Common myeloid progenitor, CD34-positive (primary cell): ENCODE data around the gene NEURL1.

Experiments
- CTCF ChIA-PET: fragments of 350-600 bp; sonication (Branson Sonifier 250); formaldehyde crosslinking; loops from one replicate; lab custom pipeline; 2021; ENCODE audit warnings: antibody characterized with exemption; lab: Charles Lee
- POLR2A ChIA-PET: fragments of 350-600 bp; sonication (Branson Sonifier 250); formaldehyde crosslinking; loops from one replicate; lab custom pipeline; 2021; ENCODE audit warnings: antibody characterized with exemption; lab: Charles Lee
- DNase-seq, 3 donors: peaks; one replicate each; pipeline versions ENCODE4 v3.0.0 to v3.0.0-alpha.2; 2013
- H3K27ac ChIP-seq, 2 experiments: 1 replicate in 1 of 2; 2 replicates in 1 of 2; pipeline ENCODE4 v1.7.0; 2013; ENCODE audit warnings: inconsistent platforms in 2 of 2, low read length in 2 of 2, mild to moderate bottlenecking in 2 of 2, low read depth in 1 of 2, moderate library complexity in 1 of 2; ENCODE audit not compliant: severe bottlenecking in 2 of 2, insufficient read depth in 1 of 2, poor library complexity in 1 of 2
- H3K27me3 ChIP-seq, 5 experiments: replicated peaks in 2 of 5; 1 replicate in 3 of 5; 2 replicates in 2 of 5; pipeline versions ENCODE4 v1.6.1 to v1.7.0; 2013; ENCODE audit warnings: low read length in 4 of 5, mild to moderate bottlenecking in 2 of 5, moderate library complexity in 2 of 5, inconsistent platforms in 1 of 5; ENCODE audit not compliant: insufficient read depth in 5 of 5, control insufficient read depth in 4 of 5
- H3K36me3 ChIP-seq, 4 experiments: 1 replicate in 2 of 4; 2 replicates in 2 of 4; pipeline versions ENCODE4 v1.6.1 to v1.7.0; 2013; ENCODE audit warnings: low read length in 3 of 4, control low read depth in 1 of 4, mild to moderate bottlenecking in 1 of 4; ENCODE audit not compliant: control insufficient read depth in 4 of 4, insufficient read depth in 4 of 4
- H3K4me1 ChIP-seq, 4 experiments: 1 replicate in 3 of 4; 2 replicates in 1 of 4; pipeline versions ENCODE4 v1.6.1 to v1.7.1; 2013; ENCODE audit warnings: low read length in 3 of 4, mild to moderate bottlenecking in 3 of 4, control low read depth in 1 of 4, inconsistent platforms in 1 of 4, moderate library complexity in 1 of 4; ENCODE audit not compliant: control insufficient read depth in 4 of 4, insufficient read depth in 4 of 4; ENCODE audit errors: control extremely low read depth in 1 of 4
- H3K4me3 ChIP-seq, 7 experiments: 1 replicate in 4 of 7; 2 replicates in 3 of 7; pipeline versions ENCODE4 v1.5.1 to v1.7.0; 2013; ENCODE audit warnings: mild to moderate bottlenecking in 7 of 7, low read length in 6 of 7, moderate library complexity in 6 of 7, inconsistent platforms in 2 of 7, low read depth in 2 of 7, control low read depth in 1 of 7; ENCODE audit not compliant: insufficient read depth in 4 of 7, control insufficient read depth in 1 of 7; ENCODE audit errors: extremely low read depth in 1 of 7
- H3K9me3 ChIP-seq, 5 experiments: 1 replicate in 4 of 5; 2 replicates in 1 of 5; pipeline versions ENCODE4 v1.6.1 to v1.7.1; 2013; ENCODE audit warnings: low read length in 4 of 5, mild to moderate bottlenecking in 2 of 5, inconsistent platforms in 1 of 5, low read depth in 1 of 5, moderate library complexity in 1 of 5; ENCODE audit not compliant: control insufficient read depth in 4 of 5, insufficient read depth in 2 of 5; ENCODE audit errors: control extremely low read depth in 1 of 5
- WGBS: methylation state at CpG from one replicate; pipeline ENCODE4 v1.1.5; 2013; ENCODE audit not compliant: insufficient coverage; 5-methylcytosine and 5-hydroxymethylcytosine counted together

The NEURL1 gene

GRCh38 chr10:103566536-103566935 lies 73.0 kb downstream of the NEURL1 start:
- no peak overlapping the region for H3K27ac ChIP-seq
- DNase-seq = no peak
- H3K4me1 ChIP-seq = no peaks in the 10 kb centered on the region
- no peaks in the 10 kb centered on the region for H3K27me3 ChIP-seq
- H3K36me3 ChIP-seq = no peaks in the 10 kb centered on the region
- ChIA-PET CTCF (interaction anchor here (1.6 kb wide), 1 partner anchor 10 kb away, joined by 12 read pairs; no protein-coding TSS in a partner anchor), POLR2A (no interaction called here)
- no peaks in the 10 kb centered on the region for H3K9me3 ChIP-seq
- H3K4me3 ChIP-seq = no peak overlapping the region
- WGBS = no CpG with 5 or more reads among the region's 3 CpGs

- DNase-seq = no peak
- no peak overlapping the region for H3K4me3 ChIP-seq
- H3K27ac ChIP-seq = no peak overlapping the region
- CTCF ChIA-PET = interaction anchor here (2.1 kb wide), 1 partner anchor 11 kb away, joined by 4 read pairs; no protein-coding TSS in a partner anchor
- H3K9me3 ChIP-seq = no peaks in the 10 kb centered on the region
- H3K4me1 ChIP-seq = no peaks in the 10 kb centered on the region
- no peaks in the 10 kb centered on the region for H3K36me3 ChIP-seq
- POLR2A ChIA-PET = no interaction called here
- whole genome bisulfite sequencing = 100% methylated on average over 2 of the region's 5 CpGs
- H3K27me3 ChIP-seq = peaks cover 0 to 1% (median 0%) of the 10 kb centered on the region in 5 experiments
Observed at GRCh38 chr10:103568505-103568904, 75.0 kb downstream of the NEURL1 start.

GRCh38 chr10:103569896-103570295 lies 76.4 kb downstream of the NEURL1 start:
- H3K4me1 ChIP-seq = no peaks in the 10 kb centered on the region
- H3K36me3 ChIP-seq = no peaks in the 10 kb centered on the region
- H3K4me3 ChIP-seq = no peak overlapping the region
- POLR2A ChIA-PET = no interaction called here
- WGBS = 100% methylated on average over 1 of the region's 5 CpGs
- no peaks in the 10 kb centered on the region for H3K9me3 ChIP-seq
- CTCF ChIA-PET = interaction anchor here (2.1 kb wide), 1 partner anchor 9 kb away, joined by 4 read pairs; no protein-coding TSS in a partner anchor
- no peak overlapping the region for H3K27ac ChIP-seq
- no peak for DNase-seq
- peaks cover 0 to 1% (median 0%) of the 10 kb centered on the region in 5 experiments for H3K27me3 ChIP-seq

- peaks cover 0 to 7% (median 2%) of the 10 kb centered on the region in 4 experiments for H3K4me1 ChIP-seq
- no peaks in the 10 kb centered on the region for H3K36me3 ChIP-seq
- H3K27me3 ChIP-seq = peaks cover 0 to 1% (median 0%) of the 10 kb centered on the region in 5 experiments
- POLR2A ChIA-PET = no interaction called here
- no peak overlapping the region for H3K27ac ChIP-seq
- 95% methylated on average over 21 of the region's 28 CpGs for WGBS
- CTCF ChIA-PET = no interaction called here
- no peaks in the 10 kb centered on the region for H3K9me3 ChIP-seq
- no peak for DNase-seq
- H3K4me3 ChIP-seq = no peak overlapping the region
Observed at GRCh38 chr10:103570844-103571655, 77.5 kb downstream of the NEURL1 start.

GRCh38 chr10:103571656-103571975 lies 78.1 kb downstream of the NEURL1 start:
- Histone ChIP-seq H3K4me3 (no peak overlapping the region), H3K36me3 (no peaks in the 10 kb centered on the region)
- CTCF ChIA-PET = interaction anchor here (1.4 kb wide), 1 partner anchor 18 kb away, joined by 3 read pairs; no protein-coding TSS in a partner anchor

GRCh38 chr10:103572347-103573204 lies 79.1 kb downstream of the NEURL1 start:
- peaks cover 0 to 15% (median 5%) of the 10 kb centered on the region in 4 experiments for H3K4me1 ChIP-seq
- 100% methylated on average over 4 of the region's 10 CpGs for WGBS
- H3K27me3 ChIP-seq = peaks cover 0 to 1% (median 0%) of the 10 kb centered on the region in 5 experiments
- H3K27ac ChIP-seq = no peak overlapping the region
- H3K36me3 ChIP-seq = no peaks in the 10 kb centered on the region
- CTCF ChIA-PET = interaction anchor here (1.1 to 1.4 kb wide), 2 partner anchors 11 to 17 kb away, joined by 3 to 6 read pairs; no protein-coding TSS in a partner anchor
- H3K9me3 ChIP-seq = no peaks in the 10 kb centered on the region
- POLR2A ChIA-PET = no interaction called here
- H3K4me3 ChIP-seq = no peak overlapping the region
- DNase-seq = no peak

More at GRCh38 chr10:103571656-103571975, 78.1 kb downstream of the NEURL1 start:
- Histone ChIP-seq H3K9me3 (no peaks in the 10 kb centered on the region), H3K27ac (no peak overlapping the region), H3K4me1 (peaks cover 0 to 12% (median 3%) of the 10 kb centered on the region in 4 experiments), H3K27me3 (peaks cover 0 to 1% (median 0%) of the 10 kb centered on the region in 5 experiments)
- POLR2A ChIA-PET = no interaction called here
- DNase-seq = no peak
- 95% methylated on average over 16 of the region's 18 CpGs for WGBS
